Prostate gland (tissue), 2 donors: ENCODE results near the gene COPS8.

Experiments used
- CTCF ChIP-seq, 4 experiments: fragments of 200-600 bp in 2 of 4; fragments of 450-650 bp in 2 of 4; sonication (generic) in 2 of 4; IDR thresholded peaks; 1 replicate in 3 of 4; 2 replicates in 1 of 4; pipeline ENCODE4 v1.5.1; 2016 to 2019; ENCODE audit warnings: antibody characterized with exemption in 4 of 4, mild to moderate bottlenecking in 2 of 4, moderate library complexity in 2 of 4
- POLR2A ChIP-seq: fragments of 450-650 bp; IDR thresholded peaks from one replicate; pipeline ENCODE4 v1.6.1; 2016; ENCODE audit warnings: antibody characterized with exemption, mild to moderate bottlenecking

- no peak for TF ChIP-seq POLR2A
- no peak for TF ChIP-seq CTCF (IDR thresholded peaks at IDR 0.05)
Measured at GRCh38 chr2:237131749-237132533, 46.3 kb downstream of the COPS8 start.
